Neural progenitor cell (in vitro differentiated cells): Measurements from ENCODE around the gene MPRIP.

Source experiments
- EZH2phosphoT487 ChIP-seq: fragments of 200-600 bp; sonication (generic); IDR thresholded peaks from 2 replicates; pipeline ENCODE4 v1.6.1; 2017; ENCODE audit warnings: antibody characterized with exemption
- TF ChIP-seq, protein P1 (sequence below): fragments of 200-600 bp; sonication (generic); IDR thresholded peaks from 2 replicates; pipeline ENCODE4 v1.5.1; 2017; ENCODE audit warnings: antibody characterized with exemption, mild to moderate bottlenecking

GRCh38 chr17:17207998-17208397 lies 165.7 kb downstream of the MPRIP start:
- TF ChIP-seq, protein P1, sequence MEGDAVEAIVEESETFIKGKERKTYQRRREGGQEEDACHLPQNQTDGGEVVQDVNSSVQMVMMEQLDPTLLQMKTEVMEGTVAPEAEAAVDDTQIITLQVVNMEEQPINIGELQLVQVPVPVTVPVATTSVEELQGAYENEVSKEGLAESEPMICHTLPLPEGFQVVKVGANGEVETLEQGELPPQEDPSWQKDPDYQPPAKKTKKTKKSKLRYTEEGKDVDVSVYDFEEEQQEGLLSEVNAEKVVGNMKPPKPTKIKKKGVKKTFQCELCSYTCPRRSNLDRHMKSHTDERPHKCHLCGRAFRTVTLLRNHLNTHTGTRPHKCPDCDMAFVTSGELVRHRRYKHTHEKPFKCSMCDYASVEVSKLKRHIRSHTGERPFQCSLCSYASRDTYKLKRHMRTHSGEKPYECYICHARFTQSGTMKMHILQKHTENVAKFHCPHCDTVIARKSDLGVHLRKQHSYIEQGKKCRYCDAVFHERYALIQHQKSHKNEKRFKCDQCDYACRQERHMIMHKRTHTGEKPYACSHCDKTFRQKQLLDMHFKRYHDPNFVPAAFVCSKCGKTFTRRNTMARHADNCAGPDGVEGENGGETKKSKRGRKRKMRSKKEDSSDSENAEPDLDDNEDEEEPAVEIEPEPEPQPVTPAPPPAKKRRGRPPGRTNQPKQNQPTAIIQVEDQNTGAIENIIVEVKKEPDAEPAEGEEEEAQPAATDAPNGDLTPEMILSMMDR, result no peak
- no peak for TF ChIP-seq EZH2phosphoT487
